ENCODE measurements around the gene MEGF8. TPM values are rescaled to one million over a fixed set of nuclear protein-coding genes. Genes with fewer than 3 reads are reported as not detected.

The MEGF8 gene
- total and polyA plus RNA-seq, 7 donors: 3.3 to 21.1 (median 8.1) TPM

- Histone ChIP-seq H3K4me3 (no peak overlapping the region), H3K9me3 (no peaks in the 10 kb centered on the region), H3K36me3 (ENCODE audit: insufficient read depth in 1 of 2, low read depth in 1 of 2) (peaks cover 0 to 3% of the 10 kb centered on the region in 2 donors), H3K27me3 (ENCODE audit: insufficient read depth in 3 of 3, low read length in 2 of 3) (no peaks in the 10 kb centered on the region), H3K4me1 (peaks cover 20% of the 10 kb centered on the region), H3K27ac (no peak overlapping the region)
- 93 to 94% (median 93%) methylated on average over 25 to 27 of the region's 27 CpGs for WGBS, 3 donors
- no peak for TF ChIP-seq CTCF (IDR thresholded peaks at IDR 0.05)
- ATAC-seq (no peak), DNase-seq (no peak)
- intact Hi-C loops (cut with DNase I): no loop called here
Observed at GRCh38 chr19:42369433-42370067, 44.1 kb downstream of the MEGF8 start.

DNA sequence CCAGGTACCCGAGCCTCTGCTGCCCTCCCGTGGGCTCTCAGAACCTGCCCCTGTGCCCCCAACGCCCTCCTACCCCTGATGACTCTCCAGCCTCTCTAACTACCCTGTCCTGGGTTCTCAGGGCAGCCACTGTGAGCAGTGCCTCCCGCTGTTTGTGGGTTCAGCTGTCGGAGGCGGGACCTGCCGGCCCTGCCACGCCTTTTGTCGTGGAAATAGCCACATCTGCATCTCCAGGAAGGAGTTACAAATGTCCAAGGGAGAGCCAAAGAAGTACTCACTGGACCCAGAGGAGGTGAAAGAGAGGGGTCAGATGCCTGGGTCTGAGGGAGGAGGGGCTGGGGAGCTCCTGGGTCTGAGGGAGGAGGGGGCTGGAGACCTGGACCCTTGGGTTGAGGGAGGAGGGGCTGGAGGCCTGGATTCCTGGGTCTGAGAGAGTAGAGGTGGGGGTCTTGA lies 44.7 kb downstream of the MEGF8 start:
- H3K4me3 ChIP-seq: no peak overlapping the region
- H3K4me1 ChIP-seq: peaks cover 16% of the 10 kb centered on the region
- no peaks in the 10 kb centered on the region for H3K9me3 ChIP-seq
- no peak overlapping the region for H3K27ac ChIP-seq
- DNase-seq (no peak), ATAC-seq (no peak)
- no peaks in the 10 kb centered on the region for H3K27me3 ChIP-seq (ENCODE audit: insufficient read depth in 3 of 3, low read length in 2 of 3)
- intact Hi-C loops (cut with DNase I): no loop called here
- TF ChIP-seq CTCF (IDR thresholded peaks at IDR 0.05): no peak
- H3K36me3 ChIP-seq (ENCODE audit: insufficient read depth in 1 of 2, low read depth in 1 of 2): peaks cover 0 to 7% of the 10 kb centered on the region in 2 donors
- WGBS, 3 donors: 77 to 81% (median 78%) methylated on average over 9 of the region's 9 CpGs

GRCh38 chr19:42370626-42371175 lies 45.3 kb downstream of the MEGF8 start:
- WGBS, 3 donors: 73 to 85% (median 82%) methylated on average over 10 to 12 of the region's 12 CpGs
- ATAC-seq: no peak
- H3K4me1 ChIP-seq: peaks cover 15% of the 10 kb centered on the region

DNA sequence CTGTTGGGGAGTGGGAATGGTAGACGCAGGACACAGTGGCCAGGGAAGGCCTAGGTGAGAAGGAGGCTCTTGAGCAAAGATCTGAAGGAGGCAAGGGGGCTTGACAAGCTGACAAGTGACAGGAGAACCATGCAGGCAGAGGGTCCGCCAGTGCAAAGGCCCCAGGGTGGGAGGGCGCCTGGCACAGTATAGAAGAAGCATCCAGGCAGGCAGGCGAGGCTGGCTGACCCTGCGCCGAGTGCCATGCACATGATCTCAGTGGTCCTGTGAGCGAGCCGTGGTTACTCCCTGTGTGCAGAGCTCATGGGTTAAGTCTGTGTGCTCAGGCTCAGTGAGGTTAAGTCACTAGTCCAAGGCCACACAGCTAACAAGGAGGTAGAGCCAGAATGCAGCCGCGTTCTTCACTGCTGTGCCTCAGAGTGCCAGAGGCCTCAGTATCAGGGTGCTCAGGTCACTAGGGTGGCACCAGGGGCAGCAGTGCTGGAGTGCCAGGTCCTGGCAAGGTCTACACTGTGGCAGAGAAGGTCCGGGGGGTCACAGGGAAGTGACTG lies 49.5 kb downstream of the MEGF8 start:
- no peak for ATAC-seq
- Histone ChIP-seq H3K36me3 (ENCODE audit: insufficient read depth in 1 of 2, low read depth in 1 of 2) (peaks cover 0 to 21% of the 10 kb centered on the region in 2 donors), H3K4me3 (no peak overlapping the region), H3K27me3 (ENCODE audit: insufficient read depth in 3 of 3, low read length in 2 of 3) (no peaks in the 10 kb centered on the region), H3K4me1 (no peaks in the 10 kb centered on the region), H3K9me3 (no peaks in the 10 kb centered on the region), H3K27ac (no peak overlapping the region)
- DNase-seq: no peak
- intact Hi-C loops (cut with DNase I): no loop called here
- WGBS, 3 donors: 94 to 96% (median 96%) methylated on average over 11 of the region's 11 CpGs
- no peak for TF ChIP-seq CTCF (IDR thresholded peaks at IDR 0.05)

More at GRCh38 chr19:42370626-42371175, 45.3 kb downstream of the MEGF8 start:
- no peak overlapping the region for H3K4me3 ChIP-seq
- no peak for DNase-seq
- no peaks in the 10 kb centered on the region for H3K27me3 ChIP-seq (ENCODE audit: insufficient read depth in 3 of 3, low read length in 2 of 3)
- peaks cover 0 to 12% of the 10 kb centered on the region in 2 donors for H3K36me3 ChIP-seq (ENCODE audit: insufficient read depth in 1 of 2, low read depth in 1 of 2)
- intact Hi-C loops (cut with DNase I): no loop called here
- no peak for TF ChIP-seq CTCF (IDR thresholded peaks at IDR 0.05)
- H3K27ac ChIP-seq: no peak overlapping the region
- H3K9me3 ChIP-seq: no peaks in the 10 kb centered on the region

Data from psoas muscle (tissue), 8 donors.